OCI-LY7 (cell line): Measurements from ENCODE around the gene CCHCR1.

Experiments used
- EZH2phosphoT487 ChIP-seq: fragments of 200-600 bp; sonication (generic); IDR thresholded peaks from 2 replicates; pipeline ENCODE4 v1.6.1; 2018; ENCODE audit warnings: low read depth, borderline replicate concordance, mild to moderate bottlenecking, mixed run types, antibody characterized with exemption, low read length, moderate library complexity, mixed read lengths
- TF ChIP-seq, protein P1 (sequence below): fragments of 200-600 bp; sonication (generic); conservative IDR thresholded peaks from 2 replicates; pipeline ENCODE4 v1.5.1; 2014; ENCODE audit warnings: mild to moderate bottlenecking, antibody characterized with exemption, low read length, moderate library complexity, mixed read lengths

DNA sequence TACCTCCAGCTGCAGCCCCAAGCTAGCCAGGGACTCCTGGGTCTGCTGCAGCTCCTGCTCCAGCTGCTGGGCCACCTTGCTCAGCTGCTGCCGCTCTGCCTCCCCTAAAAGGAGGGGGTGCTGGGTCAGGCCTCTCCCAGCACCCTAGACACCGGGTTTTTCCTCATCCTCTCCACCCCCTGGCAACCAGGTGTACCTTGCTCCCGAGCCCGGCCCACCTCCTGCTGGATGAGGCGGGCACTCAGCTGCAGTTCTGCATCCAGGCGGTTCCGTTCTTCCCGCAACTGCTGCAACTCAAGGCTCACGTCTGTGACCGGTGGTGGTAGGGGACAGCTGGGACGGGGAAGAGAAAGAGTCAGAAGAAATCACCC is 12.6 kb downstream of the CCHCR1 start:
- TF ChIP-seq, protein P1, sequence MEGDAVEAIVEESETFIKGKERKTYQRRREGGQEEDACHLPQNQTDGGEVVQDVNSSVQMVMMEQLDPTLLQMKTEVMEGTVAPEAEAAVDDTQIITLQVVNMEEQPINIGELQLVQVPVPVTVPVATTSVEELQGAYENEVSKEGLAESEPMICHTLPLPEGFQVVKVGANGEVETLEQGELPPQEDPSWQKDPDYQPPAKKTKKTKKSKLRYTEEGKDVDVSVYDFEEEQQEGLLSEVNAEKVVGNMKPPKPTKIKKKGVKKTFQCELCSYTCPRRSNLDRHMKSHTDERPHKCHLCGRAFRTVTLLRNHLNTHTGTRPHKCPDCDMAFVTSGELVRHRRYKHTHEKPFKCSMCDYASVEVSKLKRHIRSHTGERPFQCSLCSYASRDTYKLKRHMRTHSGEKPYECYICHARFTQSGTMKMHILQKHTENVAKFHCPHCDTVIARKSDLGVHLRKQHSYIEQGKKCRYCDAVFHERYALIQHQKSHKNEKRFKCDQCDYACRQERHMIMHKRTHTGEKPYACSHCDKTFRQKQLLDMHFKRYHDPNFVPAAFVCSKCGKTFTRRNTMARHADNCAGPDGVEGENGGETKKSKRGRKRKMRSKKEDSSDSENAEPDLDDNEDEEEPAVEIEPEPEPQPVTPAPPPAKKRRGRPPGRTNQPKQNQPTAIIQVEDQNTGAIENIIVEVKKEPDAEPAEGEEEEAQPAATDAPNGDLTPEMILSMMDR = no peak
- no peak for TF ChIP-seq EZH2phosphoT487
